Activated CD4-positive, alpha-beta T cell treated with anti-CD3 and anti-CD28 coated beads for 1 hour (primary cell): ENCODE data around the gene DGKZ.

Source experiments
- DNase-seq: peaks from one replicate; pipeline ENCODE4 v3.0.0-alpha.2; 2020

DGKZ gene

DNA sequence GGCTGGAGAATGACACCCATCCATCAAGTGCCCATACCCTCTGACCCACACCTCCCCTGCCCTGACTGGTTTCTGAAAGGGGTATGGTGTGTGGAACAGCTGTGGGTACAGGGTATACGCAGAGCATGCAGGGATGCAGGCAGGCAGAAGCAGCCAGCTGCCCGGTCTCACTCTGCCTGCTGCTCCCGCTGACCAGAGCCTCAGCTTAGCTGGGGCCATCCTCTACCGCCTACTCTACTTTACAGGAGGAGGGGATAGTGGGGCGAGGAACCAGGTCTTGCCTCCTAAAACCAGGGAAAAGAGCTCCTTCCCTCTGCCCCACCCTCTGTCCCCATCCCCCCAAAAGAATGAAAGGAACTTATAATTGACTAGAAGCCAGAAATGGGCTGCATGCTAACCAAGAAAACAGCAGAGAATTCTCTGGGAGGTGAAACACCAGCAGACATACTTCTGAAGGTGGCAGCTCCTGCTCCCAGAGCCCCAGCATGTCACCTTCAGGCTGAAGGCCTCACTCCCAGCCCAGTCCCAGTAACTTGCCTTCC lies 57.3 kb downstream of the DGKZ start:
- DNase-seq, result no peak

DNA sequence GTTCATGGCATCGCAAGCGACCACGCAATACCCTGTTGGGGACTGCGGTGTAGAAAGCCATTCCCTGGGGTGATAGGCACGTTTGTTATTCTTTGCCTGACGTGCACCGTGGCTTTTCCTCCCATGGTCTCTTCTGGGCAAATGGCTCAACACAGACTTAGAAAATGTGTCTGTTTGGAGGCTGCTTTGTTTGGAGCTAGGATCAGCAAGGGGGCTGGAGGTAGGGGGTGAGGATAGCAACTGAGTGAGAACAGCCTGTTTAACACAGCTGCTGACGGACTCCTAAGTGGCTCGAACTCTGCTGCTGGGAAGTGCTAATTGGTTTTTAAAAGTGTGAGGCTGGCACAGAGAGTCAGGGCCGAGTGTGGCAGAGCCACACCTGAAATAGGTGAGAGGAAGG lies 60.4 kb downstream of the DGKZ start:
- no peak for DNase-seq

- DNase-seq, result no peak
Observed at GRCh38 chr11:46408407-46408986, 61.2 kb downstream of the DGKZ start.

- DNase-seq, result no peak
Observed at GRCh38 chr11:46410021-46410420, 62.8 kb downstream of the DGKZ start.

DNA sequence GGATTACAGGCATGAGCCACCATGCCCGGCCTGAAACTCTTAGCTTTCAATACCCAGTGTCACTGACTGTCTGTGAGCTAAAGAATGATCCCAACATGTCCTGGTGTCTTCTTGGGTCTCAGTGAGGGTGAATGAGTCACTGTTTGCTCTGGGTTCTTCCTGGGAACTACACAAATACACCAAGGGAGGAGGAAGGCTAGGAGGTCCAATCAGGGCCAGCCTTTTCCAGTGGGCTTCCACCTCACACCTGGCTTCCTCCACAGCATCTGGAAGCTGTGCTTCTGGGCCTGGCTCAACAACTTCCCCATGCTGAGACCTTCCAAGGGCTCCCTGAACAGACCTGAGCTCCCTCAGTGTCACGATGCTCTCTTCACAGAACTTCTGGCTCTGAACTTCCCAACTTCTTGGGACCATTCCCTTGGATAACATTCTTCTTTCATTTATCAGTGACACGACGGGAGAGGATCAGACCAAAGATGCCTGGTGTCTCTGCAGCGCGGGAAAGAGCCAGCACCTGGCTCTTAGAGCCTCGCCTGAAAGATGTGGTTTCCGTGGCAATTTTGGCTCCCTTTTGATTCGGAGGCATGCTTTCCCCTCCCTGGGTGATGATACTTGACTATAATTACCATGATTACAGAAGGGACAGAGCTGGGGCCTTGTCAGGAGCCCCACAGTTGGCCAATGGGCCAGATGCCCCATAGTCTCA lies 66.7 kb downstream of the DGKZ start:
- no peak for DNase-seq

DNA sequence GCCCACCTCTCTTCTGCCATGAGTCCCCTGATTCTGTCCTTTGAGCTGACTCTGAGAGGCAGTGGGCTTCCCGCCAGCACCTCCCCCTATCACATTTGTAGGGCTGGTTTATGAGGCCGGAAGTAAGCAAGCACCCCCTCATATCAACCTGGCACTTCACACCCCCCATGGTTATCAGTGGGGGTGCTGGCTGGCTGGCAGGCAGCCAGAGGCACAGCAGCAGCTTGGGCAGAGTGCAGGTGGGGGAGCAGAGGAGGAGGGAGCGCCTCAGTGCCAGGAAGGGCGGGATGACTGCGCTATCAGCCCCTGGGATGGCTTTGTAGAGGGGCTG lies 67.2 kb downstream of the DGKZ start:
- no peak for DNase-seq

GRCh38 chr11:46414879-46415278 lies 67.6 kb downstream of the DGKZ start:
- DNase-seq, result no peak

DNA sequence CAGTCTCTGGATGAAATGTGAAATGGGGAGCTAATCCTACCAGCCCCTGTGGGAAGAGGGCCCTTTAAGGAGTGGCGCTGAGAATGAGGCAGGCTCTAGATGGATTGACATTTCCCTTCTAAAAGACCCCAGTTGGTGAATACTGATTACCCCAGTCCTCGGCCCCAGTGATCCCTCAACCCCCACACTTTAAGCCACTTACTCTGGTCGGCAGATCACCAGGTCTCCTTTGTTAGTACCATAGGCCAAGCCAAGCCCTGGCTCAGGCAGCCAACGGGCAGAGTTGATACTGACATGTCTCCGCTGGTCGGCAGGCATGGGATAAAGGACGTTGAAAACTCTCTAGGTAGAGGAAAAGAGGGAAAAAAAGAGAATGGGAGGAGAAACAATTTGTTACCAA lies 70.4 kb downstream of the DGKZ start:
- DNase-seq, result no peak

DNA sequence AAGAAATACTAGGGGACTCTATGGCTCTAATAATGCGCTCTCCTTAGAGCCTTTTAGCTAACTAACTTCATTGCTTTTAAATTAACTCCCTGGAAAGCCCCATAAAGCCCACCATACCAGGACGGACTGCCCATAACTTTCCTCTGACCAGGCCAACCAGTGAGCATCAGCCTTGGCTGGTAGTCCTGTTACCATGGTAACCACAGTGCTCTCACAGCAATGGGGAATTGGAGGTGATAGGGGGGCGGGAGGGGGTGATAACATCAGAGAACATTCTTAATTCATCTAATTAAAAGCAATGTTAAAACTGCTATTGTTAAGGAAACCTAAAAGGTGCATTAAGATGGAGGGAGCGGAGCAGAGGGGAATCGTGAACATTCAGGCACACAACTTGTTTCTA lies 71.5 kb downstream of the DGKZ start:
- DNase-seq, result no peak

DNA sequence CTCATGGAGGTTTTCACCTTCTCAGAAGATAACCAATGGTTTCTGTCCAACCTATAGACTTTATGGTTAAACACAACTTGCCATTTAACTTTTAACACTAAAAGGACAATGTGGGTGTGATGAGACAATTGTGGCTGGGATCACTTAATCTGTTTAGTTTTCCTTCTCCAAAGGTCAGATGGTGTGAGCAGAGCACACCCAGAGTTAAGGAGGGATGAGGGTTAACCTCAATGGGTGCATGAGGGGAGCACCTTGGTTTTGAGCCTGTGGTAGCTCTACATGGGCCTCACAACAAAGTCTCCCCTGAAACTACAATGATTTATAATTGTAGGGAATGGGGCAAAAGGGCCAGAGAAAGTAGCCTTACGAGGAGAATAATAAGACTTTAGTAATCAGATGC lies 73.2 kb downstream of the DGKZ start:
- DNase-seq, result no peak

GRCh38 chr11:46421257-46421880 lies 74.1 kb downstream of the DGKZ start:
- no peak for DNase-seq

GRCh38 chr11:46422588-46422987 lies 75.3 kb downstream of the DGKZ start:
- DNase-seq, result no peak

- DNase-seq, result no peak
Observed at GRCh38 chr11:46426233-46426991, 79.1 kb downstream of the DGKZ start.

DNA sequence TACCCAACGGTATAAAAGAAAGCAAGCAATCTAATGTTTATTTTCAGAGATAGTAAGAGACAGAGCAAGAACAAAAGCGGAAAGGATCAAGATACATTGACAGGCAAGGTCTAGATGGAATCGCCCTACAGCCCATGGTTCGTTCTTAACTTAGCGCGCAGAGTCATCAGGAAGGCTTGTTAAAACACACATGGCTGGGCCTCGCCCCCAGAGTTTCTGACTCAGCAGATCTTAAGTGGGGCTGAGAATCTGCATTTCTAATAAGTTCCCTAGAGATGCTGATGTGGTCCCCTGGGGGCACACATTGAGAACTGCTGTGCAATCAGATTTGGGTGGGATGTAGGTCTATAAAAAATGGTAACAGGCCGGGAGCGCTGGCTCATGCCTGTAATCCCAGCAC lies 80.1 kb downstream of the DGKZ start:
- DNase-seq, result no peak

DNA sequence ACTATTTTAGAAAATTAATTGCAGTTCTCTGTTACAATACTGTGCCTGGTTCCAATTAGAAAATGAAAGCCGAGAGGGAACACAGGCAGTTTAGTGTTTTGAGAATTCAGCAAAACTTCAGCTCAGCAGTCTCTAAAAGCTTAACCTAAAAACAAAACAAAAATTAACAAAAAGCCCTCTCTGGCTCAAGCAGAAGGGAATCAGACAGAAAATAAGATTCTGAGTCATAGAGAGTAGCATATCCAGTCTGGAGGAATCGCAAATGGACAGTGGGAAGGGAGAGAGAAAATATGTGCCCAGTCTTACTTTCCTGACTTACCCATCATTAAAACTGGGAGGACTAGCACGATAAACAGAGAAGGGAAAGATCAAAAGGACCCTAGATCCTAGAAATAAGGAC lies 82.5 kb downstream of the DGKZ start:
- no peak for DNase-seq
